ENCODE data around the gene DDIT3. TPM values are rescaled to one million over a fixed set of nuclear protein-coding genes. Genes with fewer than 3 reads are reported as not detected.

DDIT3 gene
- total RNA-seq, 2 experiments from 2014 or later: 15.3 to 15.9 TPM

DNA sequence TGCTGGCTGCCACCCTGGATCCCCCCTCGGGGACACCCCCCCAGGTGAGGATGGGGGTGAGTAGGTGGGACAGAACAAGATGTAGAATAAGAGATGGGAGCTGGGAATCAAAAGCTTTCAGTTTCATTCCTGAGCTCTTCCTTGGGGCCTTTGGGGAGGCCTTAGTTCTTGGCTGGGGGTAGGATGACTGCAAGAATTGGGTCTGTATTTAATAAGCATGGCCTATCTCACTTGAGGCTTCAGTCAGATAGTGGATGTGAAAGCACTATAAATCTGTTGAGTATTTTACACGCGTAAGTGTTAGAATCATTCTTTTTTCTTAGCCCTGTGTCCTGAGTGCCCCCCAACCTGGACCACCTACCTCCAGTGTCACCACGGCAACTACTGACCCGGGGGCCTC, 6.9 kb upstream of the DDIT3 start:
- no peak for ATAC-seq
- no peaks in the 10 kb centered on the region for H3K27me3 Mint-ChIP-seq
- H3K27ac Mint-ChIP-seq: no peak overlapping the region
- H3K36me3 Mint-ChIP-seq: peaks cover 31% of the 10 kb centered on the region
- H3K4me3 Mint-ChIP-seq: no peak overlapping the region
- no peak for DNase-seq
- CTCF ChIA-PET: no interaction called here
- H3K4me1 Mint-ChIP-seq: peaks cover 18% of the 10 kb centered on the region
- H3K9me3 Mint-ChIP-seq (ENCODE audit: low read depth): no peaks in the 10 kb centered on the region

DNA sequence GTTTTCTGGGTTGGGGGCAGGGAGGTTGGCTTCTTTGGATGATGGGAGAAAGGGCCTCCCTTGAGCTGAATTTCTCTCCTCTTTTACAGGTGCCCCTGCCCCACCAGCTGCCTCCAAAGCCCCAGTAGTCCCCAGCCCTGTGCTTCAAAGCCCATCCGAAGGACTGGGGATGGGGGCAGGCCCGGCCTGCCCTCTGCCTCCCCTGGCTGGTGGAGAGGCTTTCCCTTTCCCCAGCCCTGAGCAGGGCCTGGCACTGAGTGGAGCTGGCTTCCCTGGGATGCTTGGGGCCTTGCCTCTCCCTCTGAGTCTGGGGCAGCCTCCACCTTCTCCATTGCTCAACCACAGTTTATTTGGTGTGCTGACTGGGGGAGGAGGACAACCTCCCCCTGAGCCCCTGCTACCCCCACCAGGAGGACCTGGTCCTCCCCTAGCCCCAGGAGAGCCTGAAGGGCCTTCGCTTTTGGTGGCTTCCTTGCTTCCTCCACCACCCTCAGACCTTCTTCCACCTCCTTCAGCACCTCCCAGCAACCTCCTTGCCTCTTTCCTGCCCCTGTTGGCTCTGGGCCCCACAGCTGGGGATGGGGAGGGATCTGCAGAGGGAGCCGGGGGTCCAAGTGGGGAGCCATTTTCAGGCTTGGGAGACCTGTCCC, 6.3 kb upstream of the DDIT3 start:
- CTCF ChIA-PET: no interaction called here
- H3K27me3 Mint-ChIP-seq: no peaks in the 10 kb centered on the region
- no peak for DNase-seq
- no peak for ATAC-seq
- H3K4me1 Mint-ChIP-seq: peaks cover 24% of the 10 kb centered on the region
- H3K9me3 Mint-ChIP-seq (ENCODE audit: low read depth): no peaks in the 10 kb centered on the region
- H3K27ac Mint-ChIP-seq: no peak overlapping the region
- H3K36me3 Mint-ChIP-seq: peaks cover 26% of the 10 kb centered on the region
- H3K4me3 Mint-ChIP-seq: no peak overlapping the region

DNA sequence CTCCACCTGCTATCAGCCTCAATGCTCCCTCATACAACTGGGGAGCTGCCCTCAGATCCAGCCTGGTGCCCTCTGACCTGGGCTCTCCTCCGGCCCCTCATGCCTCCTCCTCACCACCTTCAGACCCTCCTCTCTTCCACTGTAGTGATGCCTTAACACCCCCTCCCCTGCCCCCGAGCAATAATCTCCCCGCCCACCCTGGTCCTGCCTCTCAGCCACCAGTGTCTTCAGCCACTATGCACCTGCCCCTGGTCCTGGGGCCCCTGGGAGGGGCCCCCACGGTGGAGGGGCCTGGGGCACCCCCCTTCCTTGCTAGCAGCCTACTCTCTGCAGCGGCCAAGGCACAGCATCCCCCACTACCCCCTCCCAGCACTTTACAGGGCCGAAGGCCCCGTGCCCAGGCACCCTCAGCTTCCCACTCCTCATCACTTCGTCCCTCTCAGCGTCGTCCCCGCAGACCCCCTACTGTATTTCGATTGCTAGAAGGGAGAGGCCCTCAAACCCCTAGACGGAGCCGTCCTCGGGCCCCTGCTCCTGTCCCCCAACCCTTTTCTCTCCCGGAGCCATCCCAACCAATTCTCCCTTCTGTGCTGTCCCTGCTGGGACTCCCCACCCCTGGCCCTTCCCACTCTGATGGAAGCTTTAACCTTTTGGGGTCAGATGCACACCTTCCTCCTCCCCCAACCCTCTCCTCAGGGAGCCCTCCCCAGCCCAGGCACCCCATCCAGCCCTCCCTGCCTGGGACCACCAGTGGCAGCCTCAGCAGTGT, 5.5 kb upstream of the DDIT3 start:
- Mint-ChIP-seq H3K27me3 (no peaks in the 10 kb centered on the region), H3K4me3 (no peak overlapping the region), H3K9me3 (ENCODE audit: low read depth) (no peaks in the 10 kb centered on the region), H3K4me1 (peaks cover 32% of the 10 kb centered on the region), H3K27ac (no peak overlapping the region), H3K36me3 (peaks cover 24% of the 10 kb centered on the region)
- no peak for DNase-seq
- ATAC-seq: no peak
- CTCF ChIA-PET: no interaction called here

DNA sequence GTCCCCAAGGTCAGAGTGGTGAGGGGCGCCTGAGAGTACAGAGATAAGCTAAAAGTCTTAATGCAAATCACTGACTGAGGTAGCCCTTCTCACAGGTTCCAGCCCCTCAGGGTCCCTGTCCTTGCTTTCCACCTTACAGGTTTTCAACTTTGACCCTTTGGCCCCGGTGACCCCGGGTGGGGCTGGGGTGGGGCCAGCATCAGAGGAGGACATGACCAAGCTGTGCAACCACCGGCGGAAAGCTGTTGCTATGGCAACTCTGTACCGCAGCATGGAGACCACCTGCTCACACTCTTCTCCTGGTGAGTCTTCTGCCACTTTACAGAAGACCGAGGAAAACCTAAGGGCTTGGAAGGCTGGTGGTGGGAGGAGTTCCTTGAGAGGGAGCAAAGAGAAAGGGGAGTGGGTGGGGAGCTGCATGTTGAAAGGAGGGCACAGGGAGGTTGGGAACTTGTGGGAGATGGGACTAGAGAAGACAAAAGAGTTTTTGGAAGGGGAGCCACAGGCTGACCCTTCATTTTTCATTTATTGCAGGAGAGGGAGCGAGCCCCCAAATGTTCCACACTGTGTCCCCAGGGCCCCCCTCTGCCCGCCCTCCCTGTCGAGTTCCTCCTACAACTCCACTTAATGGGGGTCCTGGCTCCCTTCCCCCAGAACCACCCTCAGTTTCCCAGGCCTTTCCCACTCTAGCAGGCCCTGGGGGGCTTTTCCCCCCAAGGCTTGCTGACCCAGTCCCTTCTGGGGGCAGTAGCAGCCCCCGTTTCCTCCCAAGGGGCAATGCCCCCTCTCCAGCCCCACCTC, 4.7 kb upstream of the DDIT3 start:
- Mint-ChIP-seq H3K36me3 (peaks cover 23% of the 10 kb centered on the region), H3K4me1 (peaks cover 33% of the 10 kb centered on the region), H3K27ac (peak overlapping the region; percentile 32), H3K9me3 (ENCODE audit: low read depth) (no peaks in the 10 kb centered on the region), H3K27me3 (no peaks in the 10 kb centered on the region), H3K4me3 (no peak overlapping the region)
- DNase-seq: no peak
- CTCF ChIA-PET: interaction anchor here (0.9 to 2.4 kb wide), 6 partner anchors 19 to 96 kb away, joined by 3 to 13 read pairs (median 6); partner anchors contain the start of genes ARHGAP9, DCTN2 and GLI1
- ATAC-seq: no peak

DNA sequence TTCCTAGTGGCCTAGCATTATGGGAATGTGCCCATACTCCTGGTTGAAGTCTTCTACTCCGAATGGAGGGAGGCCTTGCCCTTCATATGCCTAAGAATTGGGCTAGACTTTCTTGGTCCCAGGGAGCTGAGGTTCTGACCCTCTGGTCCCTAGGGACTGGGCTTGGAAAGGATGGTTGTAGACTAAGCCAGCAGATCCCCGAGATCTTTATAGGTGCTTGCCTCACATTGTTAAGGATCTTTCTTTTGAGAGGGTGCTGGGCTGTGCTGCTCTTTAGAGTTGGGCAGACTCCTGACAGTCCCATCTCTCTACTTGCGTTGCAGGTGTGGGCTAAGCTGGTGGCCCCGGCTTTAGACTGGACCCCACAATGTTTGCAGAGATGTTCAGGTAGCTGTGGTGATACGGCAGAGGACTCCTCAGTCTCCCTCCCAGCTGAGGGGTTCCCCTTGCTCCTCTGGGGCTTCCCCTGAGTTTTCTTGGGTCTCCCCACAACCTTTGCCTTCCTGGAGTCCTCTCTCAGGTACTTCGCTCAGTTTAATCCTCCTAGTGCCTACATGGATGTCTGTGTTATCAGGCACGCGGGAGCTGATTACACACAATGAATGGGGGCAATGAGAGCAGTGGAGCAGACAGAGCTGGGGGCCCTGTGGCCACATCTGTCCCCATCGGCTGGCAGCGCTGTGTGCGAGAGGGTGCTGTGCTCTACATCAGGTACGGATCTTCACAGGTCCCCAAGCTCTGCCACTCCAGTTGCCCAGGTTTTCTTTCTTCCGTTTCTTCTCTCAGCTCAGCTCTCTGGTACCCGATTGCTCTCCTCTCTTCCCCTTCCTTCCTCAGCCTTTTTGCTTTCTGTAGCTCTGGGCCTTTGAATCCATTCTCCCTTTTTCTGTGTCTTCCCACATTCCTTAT, 3.6 kb upstream of the DDIT3 start:
- no peaks in the 10 kb centered on the region for H3K9me3 Mint-ChIP-seq (ENCODE audit: low read depth)
- peaks cover 28% of the 10 kb centered on the region for H3K36me3 Mint-ChIP-seq
- peak overlapping the region; percentile 92 for H3K4me3 Mint-ChIP-seq
- ATAC-seq (no peak), DNase-seq (no peak)
- peak overlapping the region; percentile 91 for H3K27ac Mint-ChIP-seq
- peaks cover 38% of the 10 kb centered on the region for H3K4me1 Mint-ChIP-seq
- H3K27me3 Mint-ChIP-seq: no peaks in the 10 kb centered on the region
- CTCF ChIA-PET: interaction anchor here (0.9 to 2.4 kb wide), 10 partner anchors 20 to 97 kb away, joined by 3 to 13 read pairs (median 4); partner anchors contain the start of genes ARHGAP9, DCTN2 and GLI1

DNA sequence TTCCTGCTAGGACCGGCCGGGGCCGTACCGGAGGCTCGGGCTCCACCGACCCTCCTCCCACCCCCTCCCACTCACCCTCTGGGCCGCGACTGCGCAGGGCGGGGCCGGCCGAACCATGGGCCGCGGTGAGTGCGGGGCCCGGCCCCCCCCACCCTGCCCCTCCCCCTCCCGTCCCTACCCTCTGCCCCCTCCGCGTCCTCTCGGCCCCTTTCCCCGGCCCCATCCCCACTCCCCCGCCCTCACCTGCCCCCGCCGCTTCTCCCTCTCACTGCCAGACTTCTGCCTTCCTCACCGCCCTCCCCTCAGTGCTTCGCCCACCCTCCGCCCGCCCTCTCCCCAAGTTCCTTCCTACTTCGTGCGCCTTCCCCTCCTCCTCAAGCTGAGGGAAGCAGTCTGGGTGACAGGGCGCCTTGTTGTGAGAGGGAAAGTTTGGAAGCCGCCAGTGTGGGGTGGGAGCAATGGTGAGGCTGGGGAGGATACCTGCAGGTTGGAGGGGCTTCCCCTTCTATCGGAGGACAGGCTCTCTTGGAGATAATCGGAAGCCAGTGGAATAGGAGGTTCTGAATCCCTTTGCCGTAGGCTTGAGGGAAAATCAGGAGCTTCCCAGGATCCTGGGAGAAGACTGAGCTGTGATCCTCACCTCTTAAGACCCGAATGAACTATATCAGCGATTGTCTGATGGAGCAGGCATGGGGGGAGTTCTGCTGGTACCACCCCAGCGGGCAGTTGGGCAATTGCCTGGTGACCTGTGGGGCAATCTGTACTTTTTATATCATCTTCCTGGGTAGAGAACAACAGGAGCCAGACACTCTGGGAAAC, 2.8 kb upstream of the DDIT3 start:
- DNase-seq: peak; percentile 68
- Mint-ChIP-seq H3K36me3 (peaks cover 28% of the 10 kb centered on the region), H3K27ac (peak overlapping the region; percentile 91), H3K4me3 (peak overlapping the region; percentile 92), H3K27me3 (no peaks in the 10 kb centered on the region), H3K4me1 (peaks cover 46% of the 10 kb centered on the region), H3K9me3 (ENCODE audit: low read depth) (no peaks in the 10 kb centered on the region)
- no peak for ATAC-seq
- CTCF ChIA-PET: interaction anchor here (1.2 to 2.4 kb wide), 6 partner anchors 24 to 96 kb away, joined by 3 to 13 read pairs (median 6); partner anchors contain the start of genes DCTN2 and GLI1

DNA sequence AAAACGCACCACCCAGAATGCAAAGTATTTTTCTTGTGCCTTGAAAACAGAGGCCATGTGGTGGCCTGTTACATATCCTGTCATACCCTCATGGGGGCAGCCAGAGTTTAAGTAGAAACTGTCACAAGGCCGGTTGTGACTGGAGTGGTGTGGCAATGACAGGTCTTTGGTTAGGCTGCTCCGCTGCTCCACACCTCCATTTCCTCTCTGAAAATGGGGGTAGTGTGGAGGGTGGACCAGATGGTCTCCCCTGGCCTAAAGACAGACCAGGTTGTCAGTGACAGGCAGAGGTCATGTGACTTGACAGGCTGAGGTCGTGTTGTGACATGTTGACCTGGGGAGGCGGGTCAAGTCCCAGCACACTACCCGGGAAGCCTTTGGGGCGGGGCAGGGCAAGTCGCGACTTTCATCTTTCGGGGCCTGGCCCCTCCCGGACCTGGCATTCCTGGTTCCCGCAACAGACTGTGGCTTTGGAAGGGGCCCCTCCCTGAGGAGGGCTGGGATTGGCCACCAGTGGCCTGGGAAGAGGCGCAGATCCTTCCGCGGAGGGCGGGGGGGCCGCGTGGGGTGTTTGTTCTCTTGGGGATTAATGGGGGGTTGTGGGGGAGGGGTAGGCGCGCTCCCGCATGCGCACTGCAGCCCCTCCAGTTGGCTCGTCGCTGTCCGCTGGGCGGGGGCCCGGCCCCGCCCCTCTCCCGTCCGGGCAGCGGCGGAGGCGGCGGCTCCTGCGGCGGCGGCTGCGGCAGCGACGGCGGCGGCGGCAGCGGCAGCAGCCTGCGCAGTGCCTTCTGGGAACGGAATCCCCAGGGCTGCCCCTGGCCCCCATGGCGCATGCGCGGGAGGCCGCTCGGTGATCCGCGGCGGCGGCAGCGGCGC, 1.9 kb upstream of the DDIT3 start, which contains the start of gene MBD6:
MBD6 (plus strand) TSS at position 814 of the 876 bp plus-strand sequence. CDS start 1,480 bp downstream, outside the sequence.
- Mint-ChIP-seq H3K4me3 (peak within 1 kb of the TSS; percentile 92), H3K4me1 (peaks cover 50% of the 10 kb centered on the region), H3K27me3 (no peaks in the 10 kb centered on the region), H3K36me3 (peaks cover 31% of the 10 kb centered on the region), H3K27ac (peak within 1 kb of the TSS; percentile 100), H3K9me3 (ENCODE audit: low read depth) (no peaks in the 10 kb centered on the region)
- DNase-seq: peak; percentile 94
- CTCF ChIA-PET: no interaction called here
- peak; percentile 50 for ATAC-seq

DNA sequence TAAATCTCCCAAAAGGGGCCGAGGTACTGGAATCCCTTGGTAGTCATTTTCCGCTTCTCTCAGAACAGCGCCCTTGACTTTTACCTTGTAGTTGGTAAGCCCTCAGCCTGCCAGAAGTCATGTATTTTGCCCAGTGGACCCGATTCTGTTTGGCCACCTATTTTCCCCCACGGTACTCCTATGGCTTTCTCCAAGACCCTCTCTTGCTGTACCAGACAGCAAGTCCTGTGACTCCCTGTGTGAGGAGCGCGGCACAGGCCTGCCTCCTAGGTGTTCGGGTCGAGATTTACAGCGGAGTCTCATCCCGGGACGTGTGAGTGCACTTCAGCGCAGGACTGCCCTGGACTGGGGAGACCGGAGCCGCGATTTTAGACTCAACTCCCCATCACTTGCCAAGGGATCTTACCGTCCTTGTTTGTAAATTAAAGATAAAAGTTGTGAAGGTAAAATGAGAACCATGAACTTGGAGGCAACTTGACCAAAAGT, 1.3 kb upstream of the DDIT3 start:
- ATAC-seq (no peak), DNase-seq (peak; percentile 64)
- CTCF ChIA-PET: interaction anchor here (1.1 to 2.7 kb wide), 4 partner anchors 25 to 63 kb away, joined by 3 to 10 read pairs (median 5); partner anchors contain the start of genes DCTN2 and GLI1
- Mint-ChIP-seq H3K4me1 (peaks cover 52% of the 10 kb centered on the region), H3K27me3 (no peaks in the 10 kb centered on the region), H3K9me3 (ENCODE audit: low read depth) (no peaks in the 10 kb centered on the region), H3K27ac (peak overlapping the region; percentile 100), H3K36me3 (peaks cover 35% of the 10 kb centered on the region), H3K4me3 (peak overlapping the region; percentile 76)

DNA sequence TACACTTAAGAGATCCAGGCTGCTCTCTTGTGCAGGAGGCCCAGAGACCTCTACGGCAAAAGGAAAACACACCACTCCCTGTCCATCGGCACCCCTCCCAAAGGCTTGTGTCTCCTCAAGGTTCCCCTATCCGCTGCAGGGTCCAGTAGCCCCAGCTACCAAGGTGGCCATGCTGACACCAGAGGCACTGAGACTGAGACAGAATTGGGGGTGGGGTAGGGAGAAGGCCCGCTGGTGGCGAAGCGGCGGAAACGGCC, 590 bp downstream of the DDIT3 start:
- DNase-seq: no peak
- CTCF ChIA-PET: interaction anchor here (1.0 to 2.7 kb wide), 4 partner anchors 23 to 61 kb away, joined by 3 to 10 read pairs (median 4); partner anchors contain the start of genes DCTN2 and GLI1
- Mint-ChIP-seq H3K27ac (peak overlapping the region; percentile 100), H3K27me3 (no peaks in the 10 kb centered on the region), H3K4me3 (peak overlapping the region; percentile 93), H3K36me3 (peaks cover 53% of the 10 kb centered on the region), H3K4me1 (peaks cover 52% of the 10 kb centered on the region), H3K9me3 (ENCODE audit: low read depth) (no peaks in the 10 kb centered on the region)
- peak; percentile 1 for ATAC-seq

DNA sequence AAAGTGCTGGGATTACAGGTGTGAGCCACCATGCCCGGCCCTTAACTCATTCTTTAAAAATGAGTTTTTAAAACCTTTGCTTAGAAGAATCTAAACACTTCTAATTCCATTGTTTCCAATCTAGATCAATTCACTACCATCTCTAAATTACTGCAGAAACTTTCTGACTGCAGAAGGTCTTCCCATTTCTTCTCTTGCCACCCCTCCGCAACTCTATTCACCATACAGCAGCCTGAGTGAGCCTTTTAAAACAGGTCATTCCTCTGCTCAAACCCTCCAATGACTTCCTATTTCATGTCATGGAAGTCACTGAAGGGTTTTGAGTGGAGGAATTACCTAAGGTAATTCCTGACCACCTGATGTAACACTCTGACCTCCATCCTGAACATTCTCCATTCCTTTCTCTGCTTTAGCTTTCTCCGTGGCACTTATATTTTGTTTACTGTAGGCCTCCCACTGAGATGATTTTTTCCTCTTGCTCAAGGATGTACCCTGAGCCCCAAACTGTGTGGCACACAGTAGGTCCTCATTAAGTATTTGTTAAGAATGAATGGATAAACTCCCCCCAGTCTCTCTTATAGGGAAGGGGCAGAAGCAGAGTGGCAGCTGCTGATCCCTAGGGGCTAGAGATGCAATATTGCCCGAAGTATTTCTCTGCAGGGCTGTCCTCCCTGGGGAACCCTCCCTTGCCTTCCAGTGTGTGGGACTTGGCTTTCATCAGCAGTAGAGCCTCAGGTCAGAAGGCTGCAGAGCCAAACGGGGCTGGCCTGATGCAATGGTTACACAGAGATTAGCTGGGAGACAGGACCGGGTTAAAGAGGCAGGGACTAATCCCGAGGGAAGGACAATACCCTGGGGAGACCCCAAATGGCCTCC, 1.2 kb downstream of the DDIT3 start:
- H3K4me1 Mint-ChIP-seq: peaks cover 47% of the 10 kb centered on the region
- DNase-seq: peak; percentile 56
- CTCF ChIA-PET: interaction anchor here (0.8 to 2.7 kb wide), 4 partner anchors 22 to 60 kb away, joined by 3 to 10 read pairs (median 3); partner anchors contain the start of genes GLI1 and MARS1
- ATAC-seq: no peak
- peak overlapping the region; percentile 93 for H3K4me3 Mint-ChIP-seq
- H3K9me3 Mint-ChIP-seq (ENCODE audit: low read depth): no peaks in the 10 kb centered on the region
- peaks cover 54% of the 10 kb centered on the region for H3K36me3 Mint-ChIP-seq
- H3K27me3 Mint-ChIP-seq: no peaks in the 10 kb centered on the region
- peak overlapping the region; percentile 100 for H3K27ac Mint-ChIP-seq
